ENCODE data around the gene PPHLN1.
"Not testable (repeated sequence)": the region's sequence is repeated elsewhere in the genome, so short reads cannot be mapped to it uniquely, and the experiment has no call there.

The PPHLN1 gene

DNA sequence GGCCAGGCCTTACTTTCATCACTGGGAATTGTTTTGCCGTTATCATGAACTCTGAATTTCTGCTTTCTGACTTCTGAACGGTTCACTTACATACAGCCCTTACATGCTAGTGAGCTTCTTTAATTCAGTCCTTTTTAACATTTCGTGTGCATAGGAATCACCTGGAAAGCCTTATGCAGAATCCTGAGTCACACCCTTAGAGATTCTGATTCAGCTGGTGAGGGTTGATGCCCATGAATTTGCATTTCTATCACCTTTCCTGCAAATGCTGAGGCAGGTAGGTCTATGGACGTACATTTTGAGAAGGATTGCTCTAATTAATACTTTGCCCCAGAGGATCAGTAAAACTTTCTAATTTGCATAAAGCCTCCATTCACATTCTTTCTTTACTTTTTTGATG lies 44.0 kb downstream of the PPHLN1 start:
- no peak for DNase-seq (ENCODE audit: low spot score)

DNA sequence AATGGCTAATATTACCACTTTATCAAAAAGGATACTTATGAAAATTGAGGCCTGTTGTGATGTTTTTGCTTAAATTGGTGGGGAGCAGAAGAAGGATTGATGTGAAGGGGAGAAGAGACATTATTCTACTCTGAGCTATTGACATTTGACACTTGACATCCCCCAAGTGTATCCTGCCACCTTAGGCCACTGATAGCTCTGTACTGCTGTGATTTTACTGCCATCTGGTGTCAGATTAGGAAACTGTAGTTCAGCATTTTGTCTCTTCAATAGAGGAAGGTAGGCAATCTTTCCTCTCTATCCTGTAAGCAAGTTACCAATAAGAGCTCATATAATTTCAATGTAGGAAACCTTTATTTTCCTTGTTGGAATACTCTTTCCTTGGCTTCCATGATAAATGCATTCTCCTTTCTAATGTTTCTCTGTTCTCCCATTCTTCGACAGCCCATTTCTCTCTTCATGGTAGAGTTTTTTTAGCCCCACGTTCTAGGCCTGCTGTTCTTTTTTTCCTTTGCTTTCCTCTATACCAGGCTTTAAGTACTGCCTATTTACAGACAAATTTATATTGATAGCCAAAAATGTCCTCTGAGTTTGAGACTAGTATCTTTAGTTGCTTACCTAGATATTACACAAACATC lies 46.3 kb downstream of the PPHLN1 start:
- DNase-seq (ENCODE audit: low spot score): peak; percentile 70

DNA sequence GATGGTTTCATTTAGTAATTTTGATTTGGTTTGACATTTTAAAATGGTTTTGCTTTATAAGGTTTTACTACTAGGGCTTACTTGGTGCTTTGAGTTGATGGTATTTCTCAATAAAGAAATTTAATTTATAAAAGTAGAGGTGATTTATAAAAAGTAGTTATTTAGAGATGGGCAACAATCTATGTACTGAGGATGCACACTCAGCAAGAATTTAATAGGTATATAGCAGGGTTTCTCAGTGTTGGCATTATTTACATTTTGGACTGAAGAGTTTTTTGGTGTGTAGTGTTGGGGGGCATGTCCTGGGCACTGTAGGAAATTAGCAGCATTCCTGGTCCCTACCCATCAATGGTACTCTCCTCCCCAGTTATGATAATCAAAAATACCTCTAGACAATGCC lies 47.7 kb downstream of the PPHLN1 start:
- no peak for DNase-seq (ENCODE audit: low spot score)

DNA sequence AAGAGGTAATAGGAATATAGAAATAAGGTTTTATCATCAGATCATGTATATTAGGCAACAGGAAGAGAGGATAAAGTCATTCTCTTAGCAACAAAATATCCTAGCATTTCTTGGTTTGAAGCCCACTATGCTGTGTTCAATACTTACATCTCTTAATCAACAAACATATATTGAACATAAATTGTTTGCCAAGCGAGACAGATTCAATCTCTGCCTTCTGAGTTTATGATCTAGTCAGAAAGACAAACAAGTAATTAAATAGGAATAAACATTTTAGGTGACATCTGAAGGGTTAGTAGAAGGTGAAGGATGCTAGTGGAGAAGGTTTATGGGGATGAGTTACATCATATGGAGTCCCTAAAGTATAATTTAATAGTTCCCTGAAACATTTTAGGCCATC lies 54.8 kb downstream of the PPHLN1 start:
- DNase-seq (ENCODE audit: low spot score): no peak

DNA sequence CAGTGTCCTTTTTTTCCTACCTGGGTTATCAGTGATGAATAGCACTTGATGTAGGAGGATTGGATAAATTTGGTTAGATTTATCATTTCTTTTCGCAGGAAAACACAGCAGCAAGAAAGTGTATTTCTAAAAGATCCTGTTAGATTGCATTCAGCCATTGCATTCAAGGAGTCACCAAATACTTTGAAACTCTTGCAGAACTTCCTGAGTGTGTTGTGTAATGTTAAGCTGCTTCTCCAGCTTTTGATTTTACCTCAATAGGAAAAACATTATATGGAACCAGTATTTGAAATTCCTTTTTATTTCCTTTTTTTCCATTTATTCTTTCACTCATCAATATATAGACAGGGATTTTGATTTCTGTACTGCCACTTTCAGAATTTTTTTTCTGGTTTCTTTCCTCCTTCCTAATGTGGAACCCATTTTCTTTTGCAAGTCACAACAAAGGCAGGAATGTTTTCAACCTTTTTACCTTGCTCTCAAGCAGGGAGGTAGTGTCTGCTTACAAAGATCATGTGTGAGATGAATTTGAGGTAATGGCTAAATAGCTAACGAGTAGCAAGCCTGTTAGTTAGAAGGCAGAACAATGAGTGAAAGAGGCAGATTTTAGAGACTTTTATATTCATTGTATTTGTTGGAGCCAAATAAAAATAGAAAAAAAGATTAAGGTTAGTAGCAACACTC lies 56.2 kb downstream of the PPHLN1 start:
- DNase-seq (ENCODE audit: low spot score): no peak

DNA sequence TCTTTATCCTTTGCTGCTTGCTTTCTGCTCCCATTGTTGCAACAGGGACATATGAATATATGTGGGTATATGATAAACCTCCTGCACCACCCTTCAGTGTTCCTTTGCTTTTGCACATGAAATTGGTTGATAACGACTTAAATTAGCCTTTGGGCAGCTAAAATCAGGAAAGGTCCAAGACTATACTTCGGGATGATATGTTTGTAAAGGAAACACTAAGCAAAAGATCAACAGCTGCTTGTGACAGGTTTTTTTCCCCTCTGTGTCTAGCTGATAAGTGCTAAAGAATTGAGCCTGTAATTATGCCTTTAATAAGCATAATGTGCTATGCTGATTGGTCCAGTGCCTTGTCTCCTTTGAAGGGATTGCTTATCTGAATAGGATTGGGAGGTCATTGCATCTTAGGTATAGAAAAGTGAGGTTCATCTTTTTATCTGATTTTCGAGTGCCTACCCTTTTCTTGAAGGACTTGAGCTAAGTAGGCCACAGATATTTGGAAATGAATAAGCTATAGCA lies 59.4 kb downstream of the PPHLN1 start:
- DNase-seq (ENCODE audit: low spot score): no peak

DNA sequence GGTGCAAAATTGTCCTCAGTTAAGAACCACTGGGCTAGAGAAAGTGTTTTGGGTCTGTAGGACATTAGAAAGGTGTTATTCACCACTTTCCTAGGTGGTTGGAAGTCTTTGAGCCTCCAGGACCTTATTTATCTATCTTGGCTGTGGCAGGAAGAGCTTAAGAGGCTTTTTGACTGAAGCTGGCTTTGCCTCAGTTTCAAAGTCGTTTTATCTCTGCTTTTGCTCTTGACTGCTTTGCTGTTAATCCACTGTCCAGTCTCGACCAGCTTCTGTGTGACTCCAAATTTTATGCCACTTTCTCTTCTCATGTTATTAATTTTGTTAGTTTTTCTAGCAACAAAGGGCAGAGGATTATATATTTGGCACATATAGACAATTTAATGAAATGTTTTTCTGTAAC lies 60.3 kb downstream of the PPHLN1 start:
- DNase-seq (ENCODE audit: low spot score): no peak

DNA sequence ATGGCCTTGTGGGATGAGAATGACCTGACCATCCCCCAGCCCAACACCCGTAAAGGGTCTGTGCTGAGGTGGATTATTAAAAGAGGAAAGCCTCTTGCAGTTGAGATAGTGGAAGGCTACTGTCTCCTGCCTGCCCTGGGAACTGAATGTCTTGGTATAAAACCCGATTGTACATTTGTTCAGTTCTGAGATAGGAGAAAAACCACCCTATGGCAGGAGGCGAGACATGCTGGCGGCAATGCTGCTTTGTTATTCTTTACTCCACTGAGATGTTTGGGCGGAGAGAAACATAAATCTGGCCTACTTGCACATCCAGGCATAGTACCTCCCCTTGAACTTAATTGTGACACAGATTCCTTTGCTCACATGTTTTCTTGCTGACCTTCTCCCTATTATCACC lies 62.1 kb downstream of the PPHLN1 start:
- not testable (repeated sequence) for DNase-seq (ENCODE audit: low spot score)

DNA sequence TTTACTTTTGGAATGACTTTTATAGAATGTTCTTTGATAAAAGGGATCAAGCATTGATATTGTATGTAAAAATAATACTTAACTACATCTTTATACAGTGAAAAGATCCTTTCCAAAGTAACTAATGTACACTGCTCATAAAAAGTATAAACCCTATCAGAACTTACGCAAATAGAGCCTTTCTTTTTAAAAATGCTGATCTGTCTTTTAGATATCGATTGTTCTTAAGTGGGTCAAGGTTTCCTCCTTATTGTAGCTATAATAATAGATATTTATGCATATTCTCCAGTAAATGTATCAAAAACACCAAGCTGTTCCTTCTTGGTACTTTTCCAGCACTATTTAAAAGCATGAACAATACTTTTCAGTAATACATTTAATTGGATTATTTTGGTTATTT lies 68.5 kb downstream of the PPHLN1 start:
- no peak for DNase-seq (ENCODE audit: low spot score)

DNA sequence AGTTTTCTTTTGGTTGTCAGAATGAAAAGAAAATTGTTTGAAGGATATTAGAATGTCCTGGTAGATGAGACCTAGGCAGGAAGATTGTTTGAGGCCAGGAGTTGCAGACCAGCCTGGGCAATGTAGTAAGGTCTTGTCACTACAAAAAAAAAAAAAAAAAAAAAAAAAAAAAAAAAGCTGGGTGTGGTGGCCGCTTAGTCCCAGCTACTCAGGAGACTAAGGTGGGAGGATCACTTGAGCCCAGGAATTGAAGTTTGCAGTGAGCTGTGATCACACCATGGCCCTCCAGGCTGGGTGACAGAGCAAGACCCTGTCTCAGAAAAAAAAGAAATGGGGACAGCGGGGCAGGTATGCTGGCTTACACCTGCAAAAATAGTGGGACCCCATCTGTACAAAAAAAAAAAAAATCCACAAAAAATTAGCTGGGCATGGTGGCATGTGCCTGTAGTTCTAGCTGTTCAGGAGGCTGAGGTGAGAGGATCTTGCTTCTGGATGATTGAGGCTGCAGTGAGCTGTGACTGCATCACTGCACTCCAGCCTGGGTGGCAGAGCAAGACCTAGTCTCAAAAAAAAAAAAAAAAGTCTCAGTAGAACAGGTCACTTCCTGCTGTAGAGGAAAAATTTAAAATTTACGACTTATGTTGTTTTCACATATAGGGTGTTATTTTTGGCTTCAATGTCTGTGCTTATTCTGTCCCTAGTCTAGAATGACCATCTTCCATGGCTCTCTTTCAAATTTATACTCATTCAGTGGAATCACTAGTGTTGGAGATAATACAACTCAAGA lies 70.7 kb downstream of the PPHLN1 start:
- DNase-seq (ENCODE audit: low spot score): no peak

DNA sequence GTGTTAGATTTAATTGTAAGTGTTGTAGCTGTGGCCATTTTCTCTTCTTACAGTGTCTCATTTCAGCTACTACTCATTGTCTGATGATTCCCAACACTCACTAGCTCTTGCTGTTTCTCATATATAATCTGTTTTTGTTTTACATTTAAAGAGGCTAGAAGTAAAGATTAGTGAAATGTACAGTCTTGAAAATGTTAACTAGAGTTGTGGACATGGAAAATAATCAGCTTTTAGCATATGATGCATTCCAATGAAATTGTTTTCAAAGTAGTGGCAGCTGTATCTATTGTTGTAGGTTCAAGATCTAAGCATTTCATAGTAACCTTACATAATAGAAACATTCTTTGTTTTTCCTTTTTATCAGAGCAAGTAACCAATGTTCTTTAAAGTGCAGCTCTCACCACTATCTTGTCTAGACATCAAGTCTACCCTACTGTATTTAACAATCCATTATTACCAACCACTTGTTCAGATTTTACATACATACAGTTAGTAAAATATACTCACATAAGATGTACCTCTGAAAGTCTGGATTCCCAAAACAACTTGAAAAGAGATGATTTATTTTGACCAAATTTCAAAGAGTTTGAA lies 76.9 kb downstream of the PPHLN1 start:
- DNase-seq (ENCODE audit: low spot score): peak; percentile 26

DNA sequence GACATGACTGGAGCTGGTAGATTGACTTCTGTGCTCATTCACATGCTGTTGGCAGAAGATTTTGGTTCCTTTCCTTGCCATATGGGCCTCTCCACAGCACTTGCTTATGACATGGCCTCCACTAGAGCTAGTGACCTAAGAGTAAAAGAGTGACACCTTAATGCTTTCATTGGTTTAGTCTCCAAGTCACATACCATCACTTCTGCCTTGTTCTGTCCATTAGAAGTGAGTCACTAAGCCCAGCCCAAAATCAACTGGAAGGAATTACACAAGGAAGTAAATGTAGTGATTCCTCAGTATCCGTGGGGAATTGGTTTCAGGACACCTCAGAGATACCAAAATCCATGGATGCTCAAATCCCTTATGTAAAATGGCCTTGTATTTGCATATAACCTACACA lies 81.3 kb downstream of the PPHLN1 start:
- DNase-seq (ENCODE audit: low spot score): no peak

DNA sequence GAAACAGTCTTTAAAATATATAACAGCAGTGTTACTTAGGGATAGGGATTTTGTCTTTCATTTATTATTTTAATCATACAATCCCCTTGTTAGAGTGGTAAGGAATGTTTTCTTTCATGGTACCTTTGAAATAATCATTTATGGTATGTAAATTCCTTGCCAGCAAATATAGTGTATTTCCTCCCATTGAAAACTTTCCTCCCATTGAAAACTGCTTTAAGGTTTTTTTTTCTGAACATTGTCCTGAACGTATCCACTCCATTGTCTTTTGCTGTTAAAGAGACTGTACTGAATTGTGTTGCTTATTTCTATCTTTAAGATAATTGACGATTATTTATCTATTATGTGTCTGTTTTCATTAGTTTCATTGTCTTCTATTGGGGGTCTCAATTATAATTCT lies 83.5 kb downstream of the PPHLN1 start:
- no peak for DNase-seq (ENCODE audit: low spot score)

DNA sequence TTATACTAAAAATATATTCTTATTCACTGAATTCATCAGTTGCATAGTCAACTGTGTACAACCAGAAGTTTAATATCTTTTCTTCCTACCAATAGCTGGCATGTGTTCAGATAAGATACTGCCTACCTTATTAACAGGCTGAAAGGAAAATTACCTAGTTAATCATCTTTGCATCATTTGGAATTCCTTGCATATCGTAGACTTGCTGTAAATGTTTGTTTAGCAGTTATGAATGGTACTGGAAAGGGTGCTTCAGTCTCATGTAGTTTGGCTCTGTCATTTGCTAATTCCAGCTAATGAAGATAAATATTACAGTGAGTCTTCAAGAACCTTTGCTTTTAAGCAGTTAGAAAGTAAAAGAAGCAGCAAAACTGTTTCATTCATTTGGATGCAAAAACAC lies 84.4 kb downstream of the PPHLN1 start:
- DNase-seq (ENCODE audit: low spot score): no peak

DNA sequence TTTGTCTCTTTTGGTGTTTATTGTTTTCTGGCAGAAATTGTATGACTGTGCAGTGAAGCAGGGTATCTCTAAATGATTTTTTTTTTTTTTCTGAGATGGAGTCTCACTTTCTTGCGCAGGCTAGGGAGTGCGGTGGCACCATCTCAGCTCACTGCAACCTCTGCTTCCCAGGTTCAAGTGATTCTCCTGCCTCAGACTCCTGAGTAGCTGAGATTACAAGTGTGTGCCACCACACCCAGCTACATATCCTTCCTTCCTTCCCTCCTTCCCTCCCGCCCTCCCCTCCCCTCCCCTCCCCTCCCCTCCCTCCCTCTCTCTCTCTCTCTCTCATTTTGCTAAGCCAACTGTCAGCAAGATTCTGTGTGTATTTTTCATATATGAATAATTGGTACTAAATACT lies 94.4 kb downstream of the PPHLN1 start:
- DNase-seq (ENCODE audit: low spot score): no peak

DNA sequence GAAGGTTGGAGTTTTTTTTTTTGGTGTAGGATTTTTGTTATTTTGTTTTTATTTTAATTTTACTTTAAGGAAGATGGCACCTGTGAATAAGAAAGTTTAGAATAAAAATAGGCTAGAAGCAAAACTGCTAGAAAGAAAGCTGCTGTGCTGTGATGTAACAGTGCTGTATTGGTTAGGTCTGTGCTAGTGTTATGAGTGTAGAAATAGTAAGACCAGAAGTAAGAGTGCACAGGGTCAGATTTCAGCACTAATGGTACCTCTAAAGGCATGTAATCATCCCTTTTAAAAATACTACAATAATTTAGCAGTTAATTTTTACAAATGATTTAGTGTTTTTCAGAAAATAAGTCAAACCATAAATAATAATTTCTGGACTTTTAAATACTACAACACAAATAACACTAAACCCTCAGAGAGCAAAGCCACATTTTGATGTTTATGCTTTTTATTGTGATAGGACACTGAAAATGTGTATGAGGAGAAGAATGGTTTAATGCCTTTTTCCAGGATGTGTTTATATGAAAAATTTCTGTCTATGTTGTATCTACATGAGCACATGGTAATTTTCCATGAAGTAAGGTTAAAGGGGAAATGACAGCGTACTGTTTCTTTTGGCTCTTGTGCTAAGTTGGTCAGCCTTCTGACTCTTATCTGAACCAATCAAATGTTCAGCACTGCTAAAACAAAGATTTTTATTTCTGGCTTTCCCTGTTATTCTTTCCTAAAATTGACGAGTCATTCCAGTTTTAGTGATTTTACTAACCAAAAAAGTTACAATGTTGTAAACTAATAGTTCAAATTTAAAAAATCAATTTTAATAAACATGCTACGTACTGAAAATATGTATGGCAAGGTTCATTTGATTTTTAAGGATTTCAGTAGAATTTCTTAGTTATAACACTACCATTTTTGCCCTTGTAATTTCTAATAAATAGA lies 96.1 kb downstream of the PPHLN1 start:
- DNase-seq (ENCODE audit: low spot score): no peak

DNA sequence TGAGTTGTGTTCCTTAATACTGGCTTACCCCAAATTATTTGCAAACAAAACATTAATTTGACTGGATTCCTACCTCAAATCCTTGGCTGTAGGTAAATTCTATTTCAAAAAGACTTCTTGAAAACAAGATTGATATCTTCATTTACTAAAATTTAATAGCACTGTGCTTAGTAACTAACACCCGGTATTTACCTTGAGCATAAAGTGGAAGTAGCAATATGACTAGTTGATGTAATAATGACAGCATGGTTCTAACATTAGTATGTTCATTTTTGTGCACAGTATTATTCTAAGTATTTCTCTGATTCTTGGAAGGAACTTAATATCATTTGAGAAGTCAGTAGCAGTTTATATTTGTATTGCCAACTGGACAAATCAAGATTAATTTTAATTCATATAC lies 96.8 kb downstream of the PPHLN1 start:
- DNase-seq (ENCODE audit: low spot score): no peak

DNA sequence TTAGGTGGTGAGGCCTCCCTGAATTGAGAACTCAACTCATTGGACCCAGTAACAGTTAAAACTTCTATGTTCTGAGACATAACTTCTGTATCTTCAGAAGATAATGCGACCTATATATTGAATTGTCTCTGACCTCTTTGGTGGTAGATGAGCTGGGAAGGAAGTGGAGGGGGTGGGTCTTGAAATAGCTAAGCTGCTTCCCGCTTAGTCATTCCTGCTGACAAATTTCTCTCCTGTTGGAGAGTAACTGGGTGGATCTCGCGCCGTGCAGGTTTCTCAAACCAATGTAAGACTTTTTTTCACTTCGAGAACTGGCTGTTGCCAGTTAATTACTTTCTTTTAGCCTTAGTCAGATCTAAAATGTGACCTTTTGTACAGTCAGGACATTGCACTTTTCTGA lies 100.8 kb downstream of the PPHLN1 start:
- DNase-seq (ENCODE audit: low spot score): no peak

DNA sequence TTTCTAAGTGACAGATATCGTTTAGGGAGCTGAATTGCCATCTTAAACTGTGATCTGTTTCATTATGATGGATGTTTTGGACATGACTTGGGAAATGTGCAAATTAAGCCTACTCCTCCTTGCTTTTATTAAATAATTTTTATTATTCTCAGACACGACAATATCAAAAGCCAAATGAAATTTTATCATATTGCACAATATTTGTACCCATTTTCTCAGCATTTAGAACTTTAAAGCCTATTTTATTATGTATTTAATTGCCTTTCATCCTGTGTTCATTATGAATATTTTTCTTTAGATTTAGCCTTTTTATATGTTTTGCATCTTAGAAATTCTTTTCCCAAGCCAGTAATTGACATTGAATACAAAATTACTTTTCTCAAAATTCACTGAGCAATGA lies 102.9 kb downstream of the PPHLN1 start:
- DNase-seq (ENCODE audit: low spot score): no peak

DNA sequence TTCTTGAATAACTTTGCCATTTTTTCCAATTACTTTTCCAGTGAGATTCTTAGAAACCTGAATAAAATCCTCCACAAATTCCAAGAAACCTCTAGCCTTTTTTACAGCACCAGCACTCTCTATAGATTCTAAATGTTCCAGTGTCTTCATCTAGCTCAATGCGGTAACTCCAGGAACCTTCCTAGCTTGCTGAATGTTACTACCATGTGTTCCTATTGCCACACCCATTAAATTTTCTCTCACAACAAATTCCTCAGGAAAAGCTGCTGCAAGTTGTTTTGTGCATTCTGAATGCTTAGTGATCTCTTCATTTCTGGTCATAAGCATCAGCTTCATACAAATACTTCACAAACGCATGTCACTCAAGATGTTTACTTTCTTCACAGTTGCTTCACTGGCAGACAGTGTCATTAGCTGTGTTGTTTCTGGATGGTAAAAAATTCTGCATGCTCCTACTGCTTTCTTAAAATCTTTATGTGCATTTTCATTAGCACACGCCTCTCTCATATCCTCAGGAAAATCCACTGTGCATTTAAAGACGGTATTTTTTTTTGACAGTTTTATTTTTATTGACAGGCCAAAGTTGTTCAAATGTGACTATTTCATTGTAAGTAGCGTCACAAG lies 106.7 kb downstream of the PPHLN1 start:
- DNase-seq (ENCODE audit: low spot score): no peak

DNA sequence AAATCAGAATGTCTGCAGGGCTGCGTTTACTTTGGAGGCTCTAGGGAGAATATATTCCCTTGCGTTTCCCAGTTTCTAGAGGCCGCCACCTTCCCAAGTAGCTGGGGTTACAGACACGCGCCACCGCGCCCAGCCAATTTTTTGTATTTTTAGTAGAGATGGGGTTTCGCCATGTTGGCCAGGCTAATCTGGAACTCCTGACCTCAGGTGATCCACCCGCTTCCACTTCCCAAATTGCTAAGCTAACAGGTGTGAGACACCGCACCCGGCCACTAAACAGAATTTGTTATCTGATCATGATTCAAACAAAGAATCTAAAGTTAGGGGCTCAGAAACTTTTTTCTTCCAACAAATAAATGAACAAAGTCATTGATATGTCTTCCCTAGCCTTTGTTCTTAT lies 114.6 kb downstream of the PPHLN1 start:
- DNase-seq (ENCODE audit: low spot score): no peak
